ENCODE data around the gene PDE4D. TPM values are rescaled to one million over a fixed set of nuclear protein-coding genes. Genes with fewer than 3 reads are reported as not detected.

Gene PDE4D
- total and polyA plus RNA-seq, 10 of the 15 experiments (the other 5 are each of a cell fraction or from before 2014, with no cell fraction given): 0.87 to 4.1 (median 2.2) TPM

DNA sequence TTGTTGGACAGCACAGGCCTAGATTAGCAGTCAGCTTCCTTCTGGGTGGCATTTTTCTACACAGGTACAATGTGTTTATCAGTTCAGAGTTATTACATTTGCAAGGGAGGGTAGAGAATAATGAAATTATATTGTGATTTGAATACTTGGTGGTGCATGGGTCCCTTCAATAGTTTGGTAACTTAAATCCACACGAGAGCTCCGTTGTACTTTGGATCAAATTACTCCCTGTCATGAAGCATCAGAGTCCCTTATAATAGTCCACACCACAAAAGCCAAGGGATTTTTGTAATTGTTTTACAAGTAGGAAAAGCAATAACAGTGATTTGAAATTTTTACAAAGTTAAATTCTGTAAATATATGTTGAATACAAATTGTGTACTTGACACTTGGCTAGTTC, 552.4 kb downstream of the PDE4D start:
- ChIA-PET CTCF (no interaction called here), SMC1A (ENCODE audit: uncharacterized antibody, unreplicated experiment) (no interaction called here), POLR2A (no interaction called here), RAD21 (ENCODE audit: unreplicated experiment) (no interaction called here)
- H3K9me3 ChIP-seq (replicated peaks; ENCODE audit: control insufficient read depth, insufficient read depth, low read length): no peaks in the 10 kb centered on the region
- FAIRE-seq (no peak), DNase-seq (ENCODE audit: low read depth, low spot score) (no peak), ATAC-seq (no peak)
- H3K4me3 ChIP-seq: no peak overlapping the region
- H2AFZ ChIP-seq (ENCODE audit: control insufficient read depth, low read depth, low read length): no peak overlapping the region
- intact Hi-C loops (cut with micrococcal nuclease; ENCODE audit: unreplicated experiment): no loop called here
- H3K79me2 ChIP-seq (ENCODE audit: control insufficient read depth, insufficient read depth, low read length): no peaks in the 10 kb centered on the region
- in situ Hi-C loops (cut with MboI): no loop called here
- 38% methylated on average over 2 of the region's 2 CpGs for WGBS (ENCODE audit: insufficient coverage, insufficient replicate concordance, low lambda C conversion rate, missing lambda C conversion rate)
- no peak overlapping the region for H3K27ac ChIP-seq (ENCODE audit: control insufficient read depth, insufficient read depth)
- BruUV-seq (replicated peaks): no TSS peak
- no peaks in the 10 kb centered on the region for H3K27me3 ChIP-seq (replicated peaks in 1 of 2; ENCODE audit: control insufficient read depth in 2 of 2, insufficient read depth in 2 of 2, low read length in 1 of 2)
- TF ChIP-seq DPF2 (IDR thresholded peaks at IDR 0.05): no peak
- TF ChIP-seq RAD51 (IDR thresholded peaks at IDR 0.05): no peak
- no peak for TF ChIP-seq YBX1 (IDR thresholded peaks at IDR 0.05)
- no peak for TF ChIP-seq MEF2A (IDR thresholded peaks at IDR 0.05; ENCODE audit: insufficient read depth, low read depth, low read length)
- no peak for TF ChIP-seq ZNF207 (IDR thresholded peaks at IDR 0.05; ENCODE audit: borderline replicate concordance)
- TF ChIP-seq, protein P1, sequence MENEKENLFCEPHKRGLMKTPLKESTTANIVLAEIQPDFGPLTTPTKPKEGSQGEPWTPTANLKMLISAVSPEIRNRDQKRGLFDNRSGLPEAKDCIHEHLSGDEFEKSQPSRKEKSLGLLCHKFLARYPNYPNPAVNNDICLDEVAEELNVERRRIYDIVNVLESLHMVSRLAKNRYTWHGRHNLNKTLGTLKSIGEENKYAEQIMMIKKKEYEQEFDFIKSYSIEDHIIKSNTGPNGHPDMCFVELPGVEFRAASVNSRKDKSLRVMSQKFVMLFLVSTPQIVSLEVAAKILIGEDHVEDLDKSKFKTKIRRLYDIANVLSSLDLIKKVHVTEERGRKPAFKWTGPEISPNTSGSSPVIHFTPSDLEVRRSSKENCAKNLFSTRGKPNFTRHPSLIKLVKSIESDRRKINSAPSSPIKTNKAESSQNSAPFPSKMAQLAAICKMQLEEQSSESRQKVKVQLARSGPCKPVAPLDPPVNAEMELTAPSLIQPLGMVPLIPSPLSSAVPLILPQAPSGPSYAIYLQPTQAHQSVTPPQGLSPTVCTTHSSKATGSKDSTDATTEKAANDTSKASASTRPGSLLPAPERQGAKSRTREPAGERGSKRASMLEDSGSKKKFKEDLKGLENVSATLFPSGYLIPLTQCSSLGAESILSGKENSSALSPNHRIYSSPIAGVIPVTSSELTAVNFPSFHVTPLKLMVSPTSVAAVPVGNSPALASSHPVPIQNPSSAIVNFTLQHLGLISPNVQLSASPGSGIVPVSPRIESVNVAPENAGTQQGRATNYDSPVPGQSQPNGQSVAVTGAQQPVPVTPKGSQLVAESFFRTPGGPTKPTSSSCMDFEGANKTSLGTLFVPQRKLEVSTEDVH (IDR thresholded peaks at IDR 0.05; ENCODE audit: low read depth, partially characterized antibody): no peak
- TF ChIP-seq ASH2L (IDR thresholded peaks at IDR 0.05; ENCODE audit: borderline replicate concordance, low read depth): no peak
- TF ChIP-seq FOS (IDR thresholded peaks at IDR 0.05; ENCODE audit: borderline replicate concordance, extremely low read depth, insufficient read length): no peak
- no peak for TF ChIP-seq CBX5 (IDR thresholded peaks at IDR 0.05; ENCODE audit: low read depth)
- TF ChIP-seq RELA (IDR thresholded peaks at IDR 0.05; ENCODE audit: borderline replicate concordance, partially characterized antibody): no peak
- no peak for TF ChIP-seq HDAC2 (IDR thresholded peaks at IDR 0.05)
- no peak for TF ChIP-seq NFYA (IDR thresholded peaks at IDR 0.05; ENCODE audit: borderline replicate concordance, low read depth, low read length)
- TF ChIP-seq TCF12 (IDR thresholded peaks at IDR 0.05; ENCODE audit: low read depth, low read length): no peak
- TF ChIP-seq, protein P2, sequence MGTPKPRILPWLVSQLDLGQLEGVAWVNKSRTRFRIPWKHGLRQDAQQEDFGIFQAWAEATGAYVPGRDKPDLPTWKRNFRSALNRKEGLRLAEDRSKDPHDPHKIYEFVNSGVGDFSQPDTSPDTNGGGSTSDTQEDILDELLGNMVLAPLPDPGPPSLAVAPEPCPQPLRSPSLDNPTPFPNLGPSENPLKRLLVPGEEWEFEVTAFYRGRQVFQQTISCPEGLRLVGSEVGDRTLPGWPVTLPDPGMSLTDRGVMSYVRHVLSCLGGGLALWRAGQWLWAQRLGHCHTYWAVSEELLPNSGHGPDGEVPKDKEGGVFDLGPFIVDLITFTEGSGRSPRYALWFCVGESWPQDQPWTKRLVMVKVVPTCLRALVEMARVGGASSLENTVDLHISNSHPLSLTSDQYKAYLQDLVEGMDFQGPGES (IDR thresholded peaks at IDR 0.05): no peak
- TF ChIP-seq RFX5 (IDR thresholded peaks at IDR 0.05; ENCODE audit: low read depth, low read length): no peak
- TF ChIP-seq MXI1 (IDR thresholded peaks at IDR 0.05; ENCODE audit: low read depth, low read length): no peak
- TF ChIP-seq SMAD1 (IDR thresholded peaks at IDR 0.05; ENCODE audit: low read depth, partially characterized antibody): no peak
- no peaks in the 10 kb centered on the region for H4K20me1 ChIP-seq (ENCODE audit: control insufficient read depth, insufficient read depth)
- no peaks in the 10 kb centered on the region for H3K4me1 ChIP-seq (ENCODE audit: control insufficient read depth, insufficient read depth, low read length)
- H3K4me2 ChIP-seq (ENCODE audit: control insufficient read depth, insufficient read depth): no peak overlapping the region
- H3K36me3 ChIP-seq (ENCODE audit: control insufficient read depth in 2 of 2, insufficient read depth in 2 of 2, low read length in 1 of 2): no peaks in the 10 kb centered on the region
- no peak overlapping the region for H3K9ac ChIP-seq (ENCODE audit: control insufficient read depth, insufficient read depth, low read length)

Measured in GM12878 (cell line).